Activated CD8-positive, alpha-beta T cell treated with anti-CD3 and anti-CD28 coated beads for 36 hours (primary cell): Measurements from ENCODE around the gene IL1A. TPM values are rescaled to one million over a fixed set of nuclear protein-coding genes. Genes with fewer than 3 reads are reported as not detected.
A peak's percentile ranks its signal among the peaks of the same experiment; 100 is the strongest.

ENCODE experiments used
- ATAC-seq: fragments of 200-7000 bp; cut with Tn5 transposase; one replicate; pipeline ENCODE4 v1.10.0; 2021; ENCODE audit warnings: mild to moderate bottlenecking, moderate library complexity
- CTCF ChIA-PET: fragments of 350-600 bp; sonication (Branson Sonifier 250); formaldehyde crosslinking; loops from one replicate; lab custom pipeline; 2021; ENCODE audit warnings: antibody characterized with exemption; lab: Charles Lee
- POLR2A ChIA-PET: fragments of 350-600 bp; sonication (Branson Sonifier 250); formaldehyde crosslinking; loops from one replicate; lab custom pipeline; 2021; ENCODE audit warnings: antibody characterized with exemption; lab: Charles Lee
- DNase-seq: peaks from one replicate; pipeline ENCODE4 v3.0.0-alpha.2; 2020
- H3K27ac Mint-ChIP-seq: one replicate; pipeline ENCODE4 v1.8.0; 2021; ENCODE audit warnings: mild to moderate bottlenecking, mixed read lengths
- H3K27me3 Mint-ChIP-seq: one replicate; pipeline ENCODE4 v1.8.0; 2021; ENCODE audit warnings: mixed read lengths
- H3K36me3 Mint-ChIP-seq: one replicate; pipeline ENCODE4 v1.8.0; 2021; ENCODE audit warnings: low read depth, mixed read lengths
- H3K4me1 Mint-ChIP-seq: one replicate; pipeline ENCODE4 v1.8.0; 2021; ENCODE audit warnings: low read depth, mixed read lengths
- H3K4me3 Mint-ChIP-seq: one replicate; pipeline ENCODE4 v1.8.0; 2021; ENCODE audit warnings: mild to moderate bottlenecking, moderate library complexity, mixed read lengths
- H3K9me3 Mint-ChIP-seq: one replicate; pipeline ENCODE4 v1.8.0; 2021; ENCODE audit warnings: mixed read lengths
- intact Hi-C: fragments of 100-400 bp; cut with micrococcal nuclease; formaldehyde crosslinking; loops from one replicate; pipeline ENCODE4 v1.10.0; 2022
- total RNA-seq, 2 experiments: library from RNA; stranded (reverse); gene quantifications; one replicate each; pipeline ENCODE4 v1.2.3, GENCODE V29; 2021
- TF ChIP-seq, protein P1 (sequence below): fragments of 200-600 bp; IDR thresholded peaks from one replicate; pipeline ENCODE4 v1.8.0; 2022; ENCODE audit warnings: antibody characterized with exemption, mild to moderate bottlenecking

The IL1A gene
- total RNA-seq, 2 experiments from 2014 or later = 0.69 to 0.99 TPM

DNA sequence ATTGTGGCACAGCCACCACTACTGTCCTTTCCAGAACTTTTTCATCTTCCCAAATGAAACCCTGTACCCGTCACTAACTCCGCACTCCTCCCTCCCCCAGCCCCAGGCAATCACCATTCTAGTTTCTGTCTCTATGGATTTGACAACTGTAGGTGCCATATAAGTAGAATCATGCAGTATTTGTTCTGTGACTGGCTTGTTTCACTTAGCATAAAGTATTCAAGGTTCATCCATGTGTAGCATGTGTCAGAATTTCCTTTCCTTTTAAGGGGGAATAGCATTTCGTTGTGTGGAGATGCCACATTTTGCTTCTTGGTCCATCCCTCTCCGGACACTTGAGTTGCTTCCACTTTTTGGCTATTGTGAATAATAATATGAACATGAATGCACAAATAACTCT lies 19.0 kb downstream of the IL1A start:
- POLR2A ChIA-PET = no interaction called here
- TF ChIP-seq, protein P1, sequence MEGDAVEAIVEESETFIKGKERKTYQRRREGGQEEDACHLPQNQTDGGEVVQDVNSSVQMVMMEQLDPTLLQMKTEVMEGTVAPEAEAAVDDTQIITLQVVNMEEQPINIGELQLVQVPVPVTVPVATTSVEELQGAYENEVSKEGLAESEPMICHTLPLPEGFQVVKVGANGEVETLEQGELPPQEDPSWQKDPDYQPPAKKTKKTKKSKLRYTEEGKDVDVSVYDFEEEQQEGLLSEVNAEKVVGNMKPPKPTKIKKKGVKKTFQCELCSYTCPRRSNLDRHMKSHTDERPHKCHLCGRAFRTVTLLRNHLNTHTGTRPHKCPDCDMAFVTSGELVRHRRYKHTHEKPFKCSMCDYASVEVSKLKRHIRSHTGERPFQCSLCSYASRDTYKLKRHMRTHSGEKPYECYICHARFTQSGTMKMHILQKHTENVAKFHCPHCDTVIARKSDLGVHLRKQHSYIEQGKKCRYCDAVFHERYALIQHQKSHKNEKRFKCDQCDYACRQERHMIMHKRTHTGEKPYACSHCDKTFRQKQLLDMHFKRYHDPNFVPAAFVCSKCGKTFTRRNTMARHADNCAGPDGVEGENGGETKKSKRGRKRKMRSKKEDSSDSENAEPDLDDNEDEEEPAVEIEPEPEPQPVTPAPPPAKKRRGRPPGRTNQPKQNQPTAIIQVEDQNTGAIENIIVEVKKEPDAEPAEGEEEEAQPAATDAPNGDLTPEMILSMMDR = no peak
- DNase-seq = no peak
- CTCF ChIA-PET = interaction anchor here (1.0 kb wide), 1 partner anchor 120 kb away, joined by 4 read pairs; no protein-coding TSS in a partner anchor
- Mint-ChIP-seq H3K27me3 (no peaks in the 10 kb centered on the region), H3K4me3 (peak overlapping the region; percentile 97), H3K36me3 (peaks cover 9% of the 10 kb centered on the region), H3K9me3 (no peaks in the 10 kb centered on the region), H3K27ac (peak overlapping the region; percentile 95), H3K4me1 (peaks cover 19% of the 10 kb centered on the region)
- ATAC-seq = no peak
- intact Hi-C loops = no loop called here

DNA sequence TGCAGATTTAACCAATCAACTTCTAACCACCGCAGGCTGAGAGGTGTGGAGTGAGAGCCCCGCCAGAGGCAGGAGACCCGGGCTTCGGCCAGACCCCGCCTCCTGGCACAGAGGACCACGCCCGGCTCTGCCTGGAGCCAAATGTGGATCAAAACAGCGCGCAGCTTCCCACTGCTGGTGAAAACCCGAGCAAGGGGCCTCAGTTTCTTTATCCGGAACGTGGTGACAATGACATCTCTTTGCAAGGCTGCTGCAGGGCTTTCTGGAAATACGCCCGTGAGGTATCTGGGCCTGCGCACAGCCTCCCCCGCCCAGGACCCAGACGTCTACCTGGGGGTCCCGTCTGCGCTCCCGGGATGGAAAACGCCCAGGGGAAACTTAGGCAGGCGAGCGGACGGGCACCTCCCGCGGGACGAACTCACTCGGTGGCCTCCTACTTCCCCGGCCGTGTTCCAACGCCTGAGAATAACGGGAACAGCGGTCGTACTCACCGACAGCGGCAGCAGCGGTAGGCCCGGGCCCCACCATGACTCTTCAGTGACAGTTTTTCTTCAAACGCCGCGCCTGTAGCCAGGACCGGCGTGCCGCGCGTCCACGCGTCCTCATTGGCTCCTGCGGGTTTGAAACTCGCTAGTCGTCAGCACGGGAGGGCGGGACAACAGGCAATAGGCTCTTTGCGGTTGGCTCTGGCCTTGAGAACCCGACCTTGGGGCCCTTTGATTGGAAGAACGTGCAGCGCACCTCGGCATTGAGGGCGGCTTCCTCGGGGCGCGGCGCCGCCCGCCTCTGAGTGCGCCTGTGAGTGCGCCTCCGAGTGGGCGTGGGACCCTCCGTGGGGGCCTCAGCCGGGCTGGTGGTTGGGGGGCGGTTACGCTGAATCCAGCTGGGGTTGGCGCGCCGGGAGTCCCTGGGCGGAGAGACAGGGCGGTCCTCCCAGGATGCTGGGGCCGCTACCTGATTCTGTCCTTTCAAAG lies 19.9 kb downstream of the IL1A start, which contains the start of gene CKAP2L:
Gene CKAP2L (minus strand): TSS at position 539 of the 974 bp plus-strand sequence. CDS start 11 bp downstream, at position 528.
- intact Hi-C loops = no loop called here
- peaks cover 19% of the 10 kb centered on the region for H3K4me1 Mint-ChIP-seq
- ChIA-PET POLR2A (no interaction called here), CTCF (interaction anchor here (2.2 to 2.5 kb wide), 2 partner anchors 121 to 177 kb away, joined by 10 to 15 read pairs; no protein-coding TSS in a partner anchor)
- ATAC-seq (peak; percentile 98), DNase-seq (peak; percentile 99)
- H3K27me3 Mint-ChIP-seq = no peaks in the 10 kb centered on the region
- peaks cover 12% of the 10 kb centered on the region for H3K36me3 Mint-ChIP-seq
- peak within 1 kb of the TSS; percentile 95 for H3K27ac Mint-ChIP-seq
- H3K9me3 Mint-ChIP-seq = no peaks in the 10 kb centered on the region
- TF ChIP-seq, protein P1 = no peak
- H3K4me3 Mint-ChIP-seq = peak within 1 kb of the TSS; percentile 97

DNA sequence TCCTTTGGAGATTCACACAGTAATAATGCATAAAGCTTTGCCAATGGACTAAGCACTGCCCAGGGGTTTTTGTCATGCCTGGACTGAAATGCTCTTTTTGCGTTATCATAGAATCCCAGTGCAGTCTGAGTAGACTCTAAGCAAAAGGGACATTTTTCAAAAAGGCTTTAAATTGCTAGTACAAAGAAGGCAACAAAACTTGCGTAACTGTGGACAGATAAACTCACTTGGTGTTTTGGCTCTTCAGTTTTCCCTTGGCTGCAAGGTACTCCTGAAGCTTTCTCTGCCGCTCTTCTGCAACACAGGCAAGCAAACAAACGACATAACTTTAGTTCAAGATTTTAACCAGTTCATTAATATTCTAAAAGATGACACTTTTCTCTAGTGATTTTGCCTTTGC lies 22.0 kb downstream of the IL1A start:
- intact Hi-C loops = no loop called here
- no peak for ATAC-seq
- no peak for DNase-seq
- ChIA-PET CTCF (interaction anchor here (1.2 to 2.5 kb wide), 6 partner anchors 13 to 179 kb away, joined by 3 to 15 read pairs (median 8); no protein-coding TSS in a partner anchor), POLR2A (interaction anchor here (0.6 to 1.4 kb wide), 3 partner anchors 9 to 18 kb away, joined by 3 to 9 read pairs (median 3); no protein-coding TSS in a partner anchor)
- Mint-ChIP-seq H3K9me3 (no peaks in the 10 kb centered on the region), H3K36me3 (peaks cover 19% of the 10 kb centered on the region), H3K27me3 (no peaks in the 10 kb centered on the region), H3K4me3 (no peak overlapping the region), H3K27ac (no peak overlapping the region), H3K4me1 (peaks cover 15% of the 10 kb centered on the region)
- TF ChIP-seq, protein P1 = no peak

DNA sequence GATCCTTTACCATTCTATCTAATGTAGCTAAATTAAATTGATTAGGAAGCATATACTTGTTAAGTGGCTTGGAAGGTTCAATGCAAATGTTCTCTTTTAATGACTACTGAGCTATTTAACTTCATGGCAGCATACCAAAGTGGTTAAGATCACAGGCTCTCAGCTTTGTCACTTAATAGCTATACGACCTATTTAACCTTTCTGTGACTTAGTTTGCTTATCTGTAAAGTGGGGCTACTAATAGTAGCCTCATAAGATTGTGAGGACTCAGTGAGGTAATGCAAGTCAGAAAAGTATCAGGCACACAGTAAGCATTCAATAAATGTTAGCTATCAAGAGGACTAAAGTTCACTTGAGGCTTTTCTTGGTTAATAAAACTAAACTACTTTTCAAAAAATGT lies 24.1 kb downstream of the IL1A start:
- Mint-ChIP-seq H3K9me3 (no peaks in the 10 kb centered on the region), H3K27me3 (no peaks in the 10 kb centered on the region), H3K4me1 (peaks cover 10% of the 10 kb centered on the region), H3K27ac (no peak overlapping the region), H3K36me3 (peaks cover 37% of the 10 kb centered on the region), H3K4me3 (no peak overlapping the region)
- intact Hi-C loops = no loop called here
- DNase-seq (no peak), ATAC-seq (no peak)
- TF ChIP-seq, protein P1 = no peak
- ChIA-PET POLR2A (no interaction called here), CTCF (interaction anchor here (0.7 to 2.6 kb wide), 2 partner anchors 10 to 126 kb away, joined by 3 to 12 read pairs; no protein-coding TSS in a partner anchor)
